ENCODE results near the gene BMF. TPM values are rescaled to one million over a fixed set of nuclear protein-coding genes. Genes with fewer than 3 reads are reported as not detected.
"Not testable (repeated sequence)": the region's sequence is repeated elsewhere in the genome, so short reads cannot be mapped to it uniquely, and the experiment has no call there.

Gene BMF
- total RNA-seq, 1 experiment from 2014 or later, result 6.7 TPM

DNA sequence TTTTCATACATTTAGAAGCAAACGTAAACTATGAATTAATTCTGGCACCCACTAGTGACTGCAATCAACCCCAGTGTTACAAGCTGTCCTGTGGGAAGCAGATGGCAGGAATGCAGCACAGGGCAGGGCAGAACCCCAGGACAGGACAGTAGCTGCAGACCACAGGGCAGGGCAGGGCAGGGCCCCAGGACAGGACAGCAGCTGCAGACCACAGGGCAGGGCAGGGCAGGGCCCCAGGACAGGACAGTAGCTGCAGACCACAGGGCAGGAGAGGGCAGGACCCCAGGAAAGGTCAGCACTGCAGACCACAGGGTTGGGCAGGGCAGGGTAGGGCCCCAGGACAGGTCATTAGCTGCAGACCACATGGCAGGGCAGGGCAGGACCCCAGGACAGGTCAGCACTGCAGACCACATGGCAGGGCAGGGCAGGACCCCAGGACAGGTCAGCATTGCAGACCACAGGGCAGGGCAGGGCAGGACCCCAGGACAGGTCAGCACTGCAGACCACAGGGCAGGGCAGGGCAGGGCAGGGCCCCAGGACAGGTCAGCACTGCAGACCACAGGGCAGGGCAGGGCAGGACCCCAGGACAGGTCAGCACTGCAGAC is 27.3 kb upstream of the BMF start:
- not testable (repeated sequence) for H3K27me3 ChIP-seq; H3K9me3 ChIP-seq (replicated peaks); H3K27ac ChIP-seq; DNase-seq; H3K36me3 ChIP-seq; H3K4me1 ChIP-seq; H3K4me3 ChIP-seq

DNA sequence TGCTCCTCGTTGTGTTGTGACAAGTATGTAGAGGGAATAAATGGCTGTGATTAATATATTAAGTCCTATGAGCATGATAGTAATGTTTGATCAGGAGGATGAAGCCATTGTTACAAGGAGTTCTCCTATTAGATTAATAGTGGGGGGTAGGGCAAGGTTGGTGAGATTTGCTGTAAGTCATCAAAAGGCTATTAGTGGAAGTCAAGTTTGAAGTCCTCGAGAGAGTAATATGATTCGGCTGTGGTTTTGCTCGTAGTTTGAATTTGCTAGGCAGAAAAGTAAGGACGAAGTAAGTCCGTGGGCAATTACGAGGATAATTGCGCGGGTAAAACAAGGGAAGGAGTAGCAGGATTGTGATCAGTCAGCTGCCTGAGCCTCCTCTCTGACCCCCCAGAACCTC is 26.2 kb upstream of the BMF start:
- Histone ChIP-seq H3K27me3 (no peaks in the 10 kb centered on the region), H3K4me3 (no peak overlapping the region), H3K27ac (no peak overlapping the region), H3K4me1 (no peaks in the 10 kb centered on the region), H3K36me3 (no peaks in the 10 kb centered on the region), H3K9me3 (replicated peaks) (no peaks in the 10 kb centered on the region)
- no peak for DNase-seq

DNA sequence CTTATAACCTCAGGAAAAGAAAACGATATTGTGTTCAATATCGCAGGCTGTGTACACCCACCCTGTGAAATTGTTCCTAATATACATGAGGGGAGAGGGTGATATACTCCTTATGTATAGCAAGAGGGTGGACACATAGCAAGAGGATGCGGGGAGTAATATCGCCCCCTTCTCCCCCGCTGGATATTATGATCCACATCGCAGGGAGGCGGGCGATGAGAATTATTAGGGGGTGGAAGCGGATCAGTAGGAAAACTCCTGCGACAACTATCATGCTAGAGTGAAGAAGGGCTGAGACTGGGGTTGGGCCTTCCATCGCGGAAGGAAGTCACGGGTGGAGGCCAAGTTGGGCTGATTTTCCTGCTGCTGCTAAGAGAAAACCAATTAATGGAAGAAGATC is 24.9 kb upstream of the BMF start:
- Histone ChIP-seq H3K36me3 (no peaks in the 10 kb centered on the region), H3K27ac (no peak overlapping the region), H3K4me1 (no peaks in the 10 kb centered on the region), H3K27me3 (no peaks in the 10 kb centered on the region), H3K4me3 (no peak overlapping the region), H3K9me3 (replicated peaks) (no peaks in the 10 kb centered on the region)
- no peak for DNase-seq

DNA sequence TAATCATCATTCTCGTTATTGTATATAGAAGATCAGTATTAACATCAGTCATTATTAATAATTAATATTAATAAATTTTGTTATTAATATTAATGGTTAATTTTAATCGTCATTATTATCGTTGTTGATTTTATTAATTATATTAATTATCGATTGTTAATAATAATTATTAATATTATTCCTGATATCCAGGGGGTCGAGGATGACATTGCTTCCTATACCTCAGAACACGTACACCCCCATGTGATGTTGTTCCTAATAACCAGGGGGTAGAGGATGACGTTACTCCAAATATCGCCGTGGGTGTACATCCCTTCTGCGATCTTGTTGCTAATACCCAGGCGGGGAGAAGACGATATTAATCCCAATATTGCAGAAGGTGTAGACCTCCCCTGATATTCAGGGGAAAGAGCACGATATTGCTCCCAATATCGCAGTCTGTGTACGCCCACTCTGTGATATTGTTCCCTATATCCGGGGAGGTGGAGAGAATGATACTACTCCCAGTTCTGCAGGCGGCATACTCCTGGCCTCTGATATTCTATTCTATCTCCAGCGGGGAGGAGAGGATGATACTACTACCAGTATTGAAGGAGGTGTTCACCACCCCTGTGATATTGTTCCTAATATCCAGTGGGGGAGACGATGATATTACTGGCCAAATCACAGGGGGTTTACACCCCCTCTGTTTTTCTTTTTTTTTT is 22.3 kb upstream of the BMF start:
- Histone ChIP-seq H3K27me3 (no peaks in the 10 kb centered on the region), H3K36me3 (no peaks in the 10 kb centered on the region), H3K9me3 (replicated peaks) (no peaks in the 10 kb centered on the region), H3K27ac (no peak overlapping the region), H3K4me1 (no peaks in the 10 kb centered on the region), H3K4me3 (no peak overlapping the region)
- no peak for DNase-seq

DNA sequence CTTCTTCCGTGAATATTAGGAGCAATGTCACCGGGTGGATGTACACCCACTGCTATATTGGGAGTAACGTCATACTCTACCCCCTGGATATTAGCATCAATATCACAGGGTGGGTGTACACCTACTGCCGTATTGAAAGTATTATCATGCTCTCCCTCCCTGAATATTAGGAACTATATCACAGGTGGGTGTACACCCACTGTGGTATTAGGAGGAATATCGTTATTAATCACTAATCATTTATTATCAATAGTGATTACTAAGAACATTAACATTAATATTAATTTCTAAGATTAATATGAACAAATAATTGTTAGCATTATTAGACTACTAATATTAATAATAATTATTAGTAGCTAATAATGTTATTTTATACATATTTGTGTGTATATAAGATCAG is 21.4 kb upstream of the BMF start:
- Histone ChIP-seq H3K27me3 (no peaks in the 10 kb centered on the region), H3K36me3 (no peaks in the 10 kb centered on the region), H3K4me3 (no peak overlapping the region), H3K4me1 (no peaks in the 10 kb centered on the region), H3K9me3 (replicated peaks) (no peaks in the 10 kb centered on the region), H3K27ac (no peak overlapping the region)
- no peak for DNase-seq

DNA sequence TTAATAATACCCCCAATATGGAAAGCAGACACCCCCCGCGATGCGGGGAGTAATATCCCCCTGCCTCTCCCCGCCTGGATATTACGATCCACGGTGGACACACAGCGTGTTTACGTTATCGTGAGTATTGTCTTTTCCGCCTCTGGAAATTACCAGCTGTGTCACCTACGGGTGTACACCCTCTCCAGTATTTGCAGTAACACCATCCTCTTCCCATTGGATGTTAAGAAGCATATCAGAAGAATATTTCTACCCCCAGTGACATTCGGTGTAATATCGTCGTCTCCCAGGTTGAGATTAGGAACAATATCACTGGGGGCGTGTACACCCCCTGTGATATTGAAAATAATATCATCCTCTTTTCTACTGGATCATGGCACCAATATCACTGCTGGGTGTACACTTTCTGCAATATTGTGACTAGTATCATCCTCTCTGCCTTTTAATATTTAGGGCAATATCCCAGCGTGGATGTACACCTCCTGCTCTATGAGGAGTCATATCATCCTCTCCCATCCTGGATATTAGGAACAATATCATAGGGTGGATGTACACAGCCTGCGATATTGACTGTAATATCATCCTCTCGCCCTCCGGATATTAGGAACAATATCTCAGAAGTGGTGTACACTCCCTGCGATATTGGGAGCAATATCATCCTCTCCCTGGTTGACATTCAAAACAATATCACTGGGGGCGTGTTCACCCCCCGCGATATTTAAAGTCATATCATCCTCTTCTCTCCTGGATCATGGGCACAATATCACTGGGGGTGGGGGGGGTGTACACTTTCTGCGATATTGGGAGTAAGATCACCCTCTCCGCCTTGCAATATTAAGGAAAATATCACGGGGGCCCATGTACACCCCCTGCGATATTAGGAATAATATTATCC is 20.3 kb upstream of the BMF start:
- H3K4me1 ChIP-seq, result no peaks in the 10 kb centered on the region
- H3K27ac ChIP-seq, result no peak overlapping the region
- no peaks in the 10 kb centered on the region for H3K36me3 ChIP-seq
- H3K4me3 ChIP-seq, result no peak overlapping the region
- no peak for DNase-seq
- H3K9me3 ChIP-seq (replicated peaks), result no peaks in the 10 kb centered on the region
- H3K27me3 ChIP-seq, result no peaks in the 10 kb centered on the region

DNA sequence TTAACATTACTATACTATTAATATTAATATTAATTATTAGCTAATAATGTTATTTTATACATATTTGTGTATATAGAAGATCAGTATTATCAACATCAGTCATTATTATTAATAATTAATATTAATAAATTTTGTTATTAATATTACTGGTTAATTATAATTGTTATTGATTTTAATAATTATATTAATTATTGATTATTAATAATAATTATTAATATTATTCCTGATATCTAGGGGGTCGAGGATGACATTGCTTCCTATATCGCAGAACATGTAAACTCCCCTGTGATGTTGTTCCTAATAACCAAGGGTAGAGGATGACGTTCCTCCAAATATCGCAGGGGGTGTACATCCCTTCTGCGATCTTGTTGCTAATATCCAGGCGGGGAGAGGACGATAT is 17.3 kb upstream of the BMF start:
- H3K27me3 ChIP-seq, result no peaks in the 10 kb centered on the region
- no peak overlapping the region for H3K27ac ChIP-seq
- no peak overlapping the region for H3K4me3 ChIP-seq
- no peak for DNase-seq
- H3K9me3 ChIP-seq (replicated peaks), result no peaks in the 10 kb centered on the region
- H3K36me3 ChIP-seq, result no peaks in the 10 kb centered on the region
- no peaks in the 10 kb centered on the region for H3K4me1 ChIP-seq

DNA sequence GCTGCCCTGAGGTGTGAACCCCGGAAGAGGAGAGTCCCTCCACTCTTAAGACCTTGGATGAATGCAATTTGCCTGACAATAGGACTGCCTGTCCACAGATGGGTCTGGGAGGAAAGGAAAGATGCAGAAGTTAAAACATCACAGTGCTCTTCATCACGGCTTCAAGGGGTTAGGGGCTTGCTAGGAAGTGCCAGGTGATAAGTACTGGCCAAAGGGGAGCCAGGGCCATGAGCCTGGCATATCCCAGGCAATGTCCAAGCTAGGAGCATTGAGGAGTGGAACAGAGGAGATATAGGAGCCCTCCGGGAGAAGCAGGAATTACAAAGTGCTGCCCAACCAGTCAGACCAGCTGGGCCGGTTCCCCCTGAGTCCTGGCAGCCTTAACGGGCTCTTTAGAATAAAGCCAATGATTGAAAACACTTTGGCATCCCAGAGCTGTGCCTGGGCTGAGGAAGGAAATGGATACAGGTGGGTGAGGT is 16.2 kb upstream of the BMF start:
- H3K27me3 ChIP-seq; H3K36me3 ChIP-seq; H3K4me3 ChIP-seq; H3K9me3 ChIP-seq (replicated peaks); H3K27ac ChIP-seq; H3K4me1 ChIP-seq; DNase-seq: not testable (repeated sequence)

DNA sequence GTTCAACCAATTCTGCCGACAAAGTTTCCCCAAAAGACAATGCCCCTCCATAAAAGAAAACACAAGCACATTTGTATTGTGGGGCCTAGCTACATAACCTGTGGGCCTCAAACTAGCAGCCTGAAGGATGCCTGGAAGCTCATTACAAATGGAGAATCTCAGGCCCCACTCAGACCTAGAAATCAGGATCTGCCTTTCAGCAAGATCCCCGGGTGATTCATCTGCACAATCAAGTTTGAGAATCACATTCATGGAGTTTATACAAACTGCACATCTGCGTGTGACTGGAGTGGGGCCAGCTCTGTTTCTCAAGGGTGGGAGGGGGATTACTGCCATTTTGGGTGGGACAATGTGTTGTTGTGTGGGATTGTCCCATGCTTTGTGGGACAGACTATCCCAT is 15.7 kb upstream of the BMF start:
- H3K27ac ChIP-seq; H3K4me3 ChIP-seq; H3K4me1 ChIP-seq; DNase-seq; H3K9me3 ChIP-seq (replicated peaks); H3K36me3 ChIP-seq; H3K27me3 ChIP-seq: not testable (repeated sequence)

DNA sequence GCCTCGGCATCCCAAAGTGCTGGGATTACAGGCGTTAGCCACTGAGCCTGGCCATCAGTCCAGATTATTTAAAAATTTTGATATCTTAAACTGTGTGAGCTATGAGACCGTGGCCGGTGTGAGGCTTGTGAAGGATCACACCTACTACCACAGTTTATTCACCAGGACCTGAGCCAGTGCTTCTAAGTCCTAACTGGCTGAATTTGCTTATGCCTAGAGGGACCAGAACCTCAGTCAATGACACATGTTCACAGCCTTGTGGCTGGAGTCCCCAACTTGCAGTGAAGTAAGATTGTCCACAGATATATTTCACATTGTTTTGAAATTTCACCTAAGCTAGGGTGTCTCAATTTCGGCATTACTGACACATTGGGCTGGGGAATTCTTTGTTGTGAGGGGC is 15.2 kb upstream of the BMF start:
- not testable (repeated sequence) for H3K9me3 ChIP-seq (replicated peaks); H3K4me1 ChIP-seq; DNase-seq; H3K4me3 ChIP-seq; H3K27me3 ChIP-seq; H3K27ac ChIP-seq; H3K36me3 ChIP-seq

DNA sequence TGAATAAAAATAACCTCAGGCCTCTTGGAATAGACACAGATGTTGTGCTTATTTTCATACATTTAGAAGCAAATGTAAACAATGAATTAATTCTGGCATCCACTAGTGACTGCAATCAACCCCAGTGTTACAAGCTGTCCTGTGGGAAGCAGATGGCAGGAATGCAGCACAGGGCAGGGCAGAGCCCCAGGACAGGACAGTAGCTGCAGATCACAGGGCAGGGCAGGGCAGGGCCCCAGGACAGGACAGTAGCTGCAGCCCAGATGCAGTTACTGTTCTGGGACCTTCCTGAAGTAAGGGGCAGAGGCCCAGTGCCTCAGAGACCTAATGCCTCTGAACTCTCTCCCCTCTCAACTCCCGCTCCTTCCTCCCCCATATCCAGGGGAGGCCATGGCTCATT is 14.3 kb upstream of the BMF start:
- not testable (repeated sequence) for DNase-seq; H3K4me1 ChIP-seq; H3K36me3 ChIP-seq; H3K4me3 ChIP-seq; H3K9me3 ChIP-seq (replicated peaks); H3K27me3 ChIP-seq; H3K27ac ChIP-seq

DNA sequence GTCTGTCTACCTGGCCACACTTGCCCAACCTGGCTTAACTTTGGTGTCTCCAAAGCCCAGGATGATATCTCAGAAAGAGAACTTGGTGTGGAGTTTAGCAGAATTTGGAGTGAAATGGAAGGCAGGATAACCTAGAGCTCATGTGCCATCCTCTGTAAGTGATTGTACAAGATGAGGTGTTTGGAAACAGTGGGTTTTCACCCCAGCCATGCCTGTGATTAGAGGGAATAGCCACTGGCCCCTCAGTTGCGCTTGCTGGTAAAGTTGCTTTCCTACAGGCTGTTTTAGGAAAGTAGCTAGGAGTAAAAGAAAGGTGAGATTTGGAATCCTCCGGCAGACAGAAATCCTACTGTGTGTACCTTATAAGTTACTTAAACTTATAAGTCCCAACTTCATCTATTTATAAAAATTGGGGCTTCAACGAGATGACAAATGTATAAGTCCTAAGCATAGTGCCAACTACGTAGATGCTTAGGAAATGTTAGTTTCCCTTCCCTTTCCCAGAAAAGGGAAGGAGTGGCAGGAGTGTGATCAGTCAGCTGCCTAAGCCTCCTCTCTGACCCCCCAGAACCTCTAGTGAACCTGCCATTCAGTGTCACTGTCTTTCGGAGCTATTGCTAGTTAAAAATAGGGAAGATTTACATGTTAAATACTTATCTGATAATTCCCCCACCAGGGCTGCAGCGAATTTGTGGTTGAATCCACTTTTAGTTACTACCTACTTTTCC is 13.4 kb upstream of the BMF start:
- DNase-seq, result no peak
- no peaks in the 10 kb centered on the region for H3K27me3 ChIP-seq
- no peak overlapping the region for H3K4me3 ChIP-seq
- H3K9me3 ChIP-seq (replicated peaks), result no peaks in the 10 kb centered on the region
- no peaks in the 10 kb centered on the region for H3K4me1 ChIP-seq
- H3K27ac ChIP-seq, result no peak overlapping the region
- H3K36me3 ChIP-seq, result no peaks in the 10 kb centered on the region

DNA sequence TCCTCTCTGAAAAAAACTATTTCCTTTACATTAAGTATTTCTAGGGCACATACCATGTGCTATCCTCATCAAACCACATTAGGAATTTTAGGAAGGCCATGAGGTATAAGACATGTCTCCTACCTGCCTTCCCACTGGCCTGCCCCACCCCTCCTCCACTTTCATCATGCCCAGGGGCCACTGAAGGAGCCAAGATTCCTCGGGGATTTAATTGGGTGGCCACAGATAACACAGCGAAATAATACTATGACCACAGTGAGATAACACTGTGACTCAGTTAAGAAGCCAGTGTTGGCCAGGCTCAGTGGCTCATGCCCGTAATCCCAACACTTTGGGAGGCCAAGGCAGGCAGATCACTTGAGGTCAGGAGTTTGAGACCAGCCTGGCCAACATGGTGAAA is 9.8 kb upstream of the BMF start:
- no peaks in the 10 kb centered on the region for H3K36me3 ChIP-seq
- H3K27me3 ChIP-seq, result no peaks in the 10 kb centered on the region
- H3K27ac ChIP-seq, result no peak overlapping the region
- H3K4me3 ChIP-seq, result no peak overlapping the region
- 0 out of 2 replicates have a peak, but pooled peaks cover 6% of the 10 kb centered on the region for H3K4me1 ChIP-seq
- DNase-seq, result no peak
- H3K9me3 ChIP-seq (replicated peaks), result no peaks in the 10 kb centered on the region

DNA sequence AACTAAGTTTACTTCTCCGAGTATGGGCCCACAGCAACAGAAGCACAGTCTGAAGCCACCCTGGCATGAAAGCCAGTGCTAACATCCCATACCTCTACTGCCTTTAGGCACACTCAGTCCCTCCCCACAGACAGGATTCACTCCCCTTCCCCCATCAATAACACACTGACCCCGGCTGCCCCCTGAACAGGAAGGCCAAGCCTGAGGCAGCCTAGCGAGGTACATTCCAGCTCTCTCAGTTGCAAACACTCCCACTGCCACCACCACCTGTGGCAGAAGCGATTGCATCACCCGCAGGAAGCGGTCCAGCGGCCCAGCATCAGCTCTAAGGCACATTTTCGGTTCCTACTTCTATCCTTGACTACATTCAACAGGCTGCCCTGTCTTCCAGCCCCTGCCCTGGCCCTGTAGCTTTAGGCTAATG is 7.0 kb upstream of the BMF start:
- Histone ChIP-seq H3K36me3 (no peaks in the 10 kb centered on the region), H3K4me3 (no peak overlapping the region), H3K4me1 (0 out of 2 replicates have a peak, but pooled peaks cover 6% of the 10 kb centered on the region), H3K27me3 (no peaks in the 10 kb centered on the region), H3K27ac (no peak overlapping the region), H3K9me3 (replicated peaks) (no peaks in the 10 kb centered on the region)
- DNase-seq, result peak in 1 of 2 experiments; percentile 42

DNA sequence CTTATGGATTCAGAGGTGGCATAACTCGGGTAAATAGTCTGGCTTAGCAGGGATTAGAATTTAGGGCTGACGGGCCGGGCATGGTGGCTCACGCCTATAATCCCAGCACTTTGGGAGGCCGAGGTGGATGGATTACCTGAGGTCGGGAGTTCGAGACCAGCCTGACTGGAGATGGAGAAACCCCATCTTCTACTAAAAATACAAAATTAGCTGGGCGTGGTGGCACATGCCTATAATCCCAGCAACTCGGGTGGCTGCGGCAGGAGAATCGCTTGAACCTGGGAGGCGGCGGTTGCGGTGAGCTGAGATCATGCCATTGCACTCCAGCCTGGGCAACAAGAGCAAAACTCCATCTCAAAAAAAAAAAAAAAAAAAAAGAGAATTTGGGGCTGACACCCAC is 6.4 kb upstream of the BMF start:
- not testable (repeated sequence) for DNase-seq; H3K27ac ChIP-seq; H3K27me3 ChIP-seq; H3K4me1 ChIP-seq; H3K4me3 ChIP-seq; H3K9me3 ChIP-seq (replicated peaks); H3K36me3 ChIP-seq

All from SJCRH30 (cell line).